Measurements from ENCODE around the gene FHL5.

FHL5 gene

GRCh38 chr6:96608074-96608473 lies 45.1 kb downstream of the FHL5 start:
- DNase-seq (ENCODE audit: low spot score): no peak
- no peak for TF ChIP-seq CTCF (IDR thresholded peaks at IDR 0.05; ENCODE audit: extremely low read depth, missing control alignments)

GRCh38 chr6:96610019-96610418 lies 47.1 kb downstream of the FHL5 start:
- TF ChIP-seq CTCF (IDR thresholded peaks at IDR 0.05; ENCODE audit: extremely low read depth, missing control alignments): no peak
- DNase-seq (ENCODE audit: low spot score): no peak

GRCh38 chr6:96611342-96611991 lies 48.5 kb downstream of the FHL5 start:
- peak; percentile 29 for DNase-seq (ENCODE audit: low spot score)

GRCh38 chr6:96613291-96613999 lies 50.5 kb downstream of the FHL5 start:
- no peak for DNase-seq (ENCODE audit: low spot score)
- TF ChIP-seq CTCF (IDR thresholded peaks at IDR 0.05; ENCODE audit: extremely low read depth, missing control alignments): no peak

More at GRCh38 chr6:96611342-96611991, 48.5 kb downstream of the FHL5 start:
- no peak for TF ChIP-seq CTCF (IDR thresholded peaks at IDR 0.05; ENCODE audit: extremely low read depth, missing control alignments)

- no peak for TF ChIP-seq CTCF (IDR thresholded peaks at IDR 0.05; ENCODE audit: extremely low read depth, missing control alignments)
- DNase-seq (ENCODE audit: low spot score): no peak
Observed at GRCh38 chr6:96620851-96621250, 57.9 kb downstream of the FHL5 start.

- DNase-seq (ENCODE audit: low spot score): no peak
- TF ChIP-seq CTCF (IDR thresholded peaks at IDR 0.05; ENCODE audit: extremely low read depth, missing control alignments): no peak
Observed at GRCh38 chr6:96621983-96622382, 59.1 kb downstream of the FHL5 start.

GRCh38 chr6:96624957-96625356 lies 62.0 kb downstream of the FHL5 start:
- DNase-seq (ENCODE audit: low spot score): no peak
- TF ChIP-seq CTCF (IDR thresholded peaks at IDR 0.05; ENCODE audit: extremely low read depth, missing control alignments): no peak
